HG03135 (cell line): ENCODE data around the gene PXDC1.
"Not testable (repeated sequence)": the region's sequence is repeated elsewhere in the genome, so short reads cannot be mapped to it uniquely, and the experiment has no call there.

Experiments used
- ATAC-seq: cut with Tn5 transposase; IDR thresholded peaks from one replicate; pipeline ENCODE4 v1.9.1; 2021; ENCODE audit warnings: mild to moderate bottlenecking, moderate library complexity; ENCODE audit not compliant: unreplicated experiment

PXDC1 gene

GRCh38 chr6:3782876-3783832 lies 31.6 kb upstream of the PXDC1 start:
- ATAC-seq: no peak

- no peak for ATAC-seq
These were observed 30.0 kb upstream of the PXDC1 start for GRCh38 chr6:3781504-3781903.

GRCh38 chr6:3779574-3779849 lies 28.0 kb upstream of the PXDC1 start:
- ATAC-seq: no peak

GRCh38 chr6:3778701-3779573 lies 27.4 kb upstream of the PXDC1 start:
- no peak for ATAC-seq

GRCh38 chr6:3777730-3778461 lies 26.4 kb upstream of the PXDC1 start:
- ATAC-seq: no peak

GRCh38 chr6:3776881-3777507 lies 25.5 kb upstream of the PXDC1 start:
- ATAC-seq: no peak

GRCh38 chr6:3775847-3776246 lies 24.3 kb upstream of the PXDC1 start:
- no peak for ATAC-seq

- no peak for ATAC-seq
These were observed 23.9 kb upstream of the PXDC1 start for GRCh38 chr6:3775386-3775785.

GRCh38 chr6:3773678-3774298 lies 22.3 kb upstream of the PXDC1 start:
- ATAC-seq: no peak

- ATAC-seq: not testable (repeated sequence)
These were observed 20.9 kb upstream of the PXDC1 start for GRCh38 chr6:3772127-3772999.

GRCh38 chr6:3771407-3772011 lies 20.0 kb upstream of the PXDC1 start:
- no peak for ATAC-seq

GRCh38 chr6:3770023-3770720 lies 18.7 kb upstream of the PXDC1 start:
- no peak for ATAC-seq

- ATAC-seq: no peak
These were observed 18.1 kb upstream of the PXDC1 start for GRCh38 chr6:3769610-3770009.

GRCh38 chr6:3768502-3768901 lies 17.0 kb upstream of the PXDC1 start:
- no peak for ATAC-seq

- ATAC-seq: not testable (repeated sequence)
These were observed 16.0 kb upstream of the PXDC1 start for GRCh38 chr6:3767483-3767882.

- ATAC-seq: no peak
These were observed 14.7 kb upstream of the PXDC1 start for GRCh38 chr6:3766214-3766613.

- no peak for ATAC-seq
These were observed 13.9 kb upstream of the PXDC1 start for GRCh38 chr6:3765415-3765814.
